ENCODE results near the gene MAGI2.

The MAGI2 gene

GRCh38 chr7:78499971-78500370 is 953.5 kb downstream of the MAGI2 start:
- DNase-seq (ENCODE audit: low read depth) = peak; percentile 2
- no peak overlapping the region for H3K4me3 ChIP-seq (ENCODE audit: low read depth, low read length)
- TF ChIP-seq CTCF (conservative IDR thresholded peaks at IDR 0.05; ENCODE audit: low read depth, low read length) = no peak

GRCh38 chr7:78499283-78499682 is 954.2 kb downstream of the MAGI2 start:
- DNase-seq (ENCODE audit: low read depth) = peak; percentile 2
- H3K4me3 ChIP-seq (ENCODE audit: low read depth, low read length) = no peak overlapping the region
- no peak for TF ChIP-seq CTCF (conservative IDR thresholded peaks at IDR 0.05; ENCODE audit: low read depth, low read length)

GRCh38 chr7:78497728-78498427 is 955.6 kb downstream of the MAGI2 start:
- DNase-seq (ENCODE audit: low read depth) = no peak
- no peak overlapping the region for H3K4me3 ChIP-seq (ENCODE audit: low read depth, low read length)
- TF ChIP-seq CTCF (conservative IDR thresholded peaks at IDR 0.05; ENCODE audit: low read depth, low read length) = no peak

- TF ChIP-seq CTCF (conservative IDR thresholded peaks at IDR 0.05; ENCODE audit: low read depth, low read length) = no peak
- no peak for DNase-seq (ENCODE audit: low read depth)
- H3K4me3 ChIP-seq (ENCODE audit: low read depth, low read length) = no peak overlapping the region
Observed at GRCh38 chr7:78496096-78496630, 957.3 kb downstream of the MAGI2 start.

GRCh38 chr7:78493401-78493800 is 960.1 kb downstream of the MAGI2 start:
- no peak for TF ChIP-seq CTCF (conservative IDR thresholded peaks at IDR 0.05; ENCODE audit: low read depth, low read length)
- no peak for DNase-seq (ENCODE audit: low read depth)
- no peak overlapping the region for H3K4me3 ChIP-seq (ENCODE audit: low read depth, low read length)

- H3K4me3 ChIP-seq (ENCODE audit: low read depth, low read length) = no peak overlapping the region
- TF ChIP-seq CTCF (conservative IDR thresholded peaks at IDR 0.05; ENCODE audit: low read depth, low read length) = no peak
Observed at GRCh38 chr7:78492146-78492545, 961.3 kb downstream of the MAGI2 start.

GRCh38 chr7:78490524-78490923 is 962.9 kb downstream of the MAGI2 start:
- H3K4me3 ChIP-seq (ENCODE audit: low read depth, low read length) = no peak overlapping the region
- no peak for TF ChIP-seq CTCF (conservative IDR thresholded peaks at IDR 0.05; ENCODE audit: low read depth, low read length)
- DNase-seq (ENCODE audit: low read depth) = no peak

More at GRCh38 chr7:78492146-78492545, 961.3 kb downstream of the MAGI2 start:
- no peak for DNase-seq (ENCODE audit: low read depth)

Measured in choroid plexus epithelial cell (primary cell).